ENCODE measurements around the gene DBF4. TPM values are rescaled to one million over a fixed set of nuclear protein-coding genes. Genes with fewer than 3 reads are reported as not detected.
"Not testable (repeated sequence)": the region's sequence is repeated elsewhere in the genome, so short reads cannot be mapped to it uniquely, and the experiment has no call there.

The DBF4 gene
- total RNA-seq, 6 donors from 2014 or later, result 4.2 to 14.6 (median 8.6) TPM

GRCh38 chr7:87912121-87912520, 35.8 kb downstream of the DBF4 start:
- DNase-seq (no peak), ATAC-seq (ENCODE audit: low FRiP score in 2 of 2) (no peak)
- TF ChIP-seq POLR2A (IDR thresholded peaks at IDR 0.05) (no peak), CTCF (IDR thresholded peaks at IDR 0.05) (no peak), POLR2AphosphoS5 (IDR thresholded peaks at IDR 0.05) (no peak), EP300 (IDR thresholded peaks at IDR 0.05) (no peak)
- H3K4me3 ChIP-seq, result no peak overlapping the region
- H3K27me3 ChIP-seq, result no peaks in the 10 kb centered on the region
- no peaks in the 10 kb centered on the region for H3K4me1 ChIP-seq
- 56 to 67% methylated on average over 4 of the region's 4 CpGs for WGBS, 2 donors
- no peaks in the 10 kb centered on the region for H3K36me3 ChIP-seq
- H3K9me3 ChIP-seq, result no peaks in the 10 kb centered on the region
- H3K27ac ChIP-seq, result no peak overlapping the region

- DNase-seq (no peak), ATAC-seq (ENCODE audit: low FRiP score in 2 of 2) (no peak)
- Histone ChIP-seq H3K9me3 (no peaks in the 10 kb centered on the region), H3K27me3 (no peaks in the 10 kb centered on the region), H3K27ac (no peak overlapping the region), H3K4me1 (no peaks in the 10 kb centered on the region), H3K4me3 (no peak overlapping the region), H3K36me3 (no peaks in the 10 kb centered on the region)
- TF ChIP-seq POLR2A (IDR thresholded peaks at IDR 0.05), result no peak
- WGBS, 2 donors, result 46 to 56% methylated on average over 1 of the region's 1 CpG
Measured at GRCh38 chr7:87918740-87919139, 42.4 kb downstream of the DBF4 start.

GRCh38 chr7:87919875-87920274, 43.6 kb downstream of the DBF4 start:
- Histone ChIP-seq H3K36me3 (no peaks in the 10 kb centered on the region), H3K27me3 (no peaks in the 10 kb centered on the region), H3K4me3 (no peak overlapping the region), H3K27ac (no peak overlapping the region), H3K4me1 (no peaks in the 10 kb centered on the region), H3K9me3 (no peaks in the 10 kb centered on the region)
- no peak for ATAC-seq (ENCODE audit: low FRiP score in 2 of 2)
- TF ChIP-seq CTCF (IDR thresholded peaks at IDR 0.05) (no peak), POLR2A (IDR thresholded peaks at IDR 0.05) (no peak), EP300 (IDR thresholded peaks at IDR 0.05) (no peak), POLR2AphosphoS5 (IDR thresholded peaks at IDR 0.05) (no peak)
- no peak for DNase-seq
- 83 to 90% methylated on average over 4 to 6 of the region's 6 CpGs for WGBS, 2 donors

GRCh38 chr7:87920578-87920977, 44.3 kb downstream of the DBF4 start:
- ATAC-seq (ENCODE audit: low FRiP score in 2 of 2) (no peak), DNase-seq (no peak)
- no peak overlapping the region for H3K4me3 ChIP-seq
- H3K9me3 ChIP-seq, result no peaks in the 10 kb centered on the region
- H3K27ac ChIP-seq, result no peak overlapping the region
- no peaks in the 10 kb centered on the region for H3K27me3 ChIP-seq
- TF ChIP-seq POLR2AphosphoS5 (IDR thresholded peaks at IDR 0.05) (no peak), EP300 (IDR thresholded peaks at IDR 0.05) (no peak), POLR2A (IDR thresholded peaks at IDR 0.05) (no peak), CTCF (IDR thresholded peaks at IDR 0.05) (no peak)
- no peaks in the 10 kb centered on the region for H3K4me1 ChIP-seq
- WGBS, 2 donors, result 78 to 83% methylated on average over 5 of the region's 5 CpGs
- no peaks in the 10 kb centered on the region for H3K36me3 ChIP-seq

GRCh38 chr7:87922759-87923395, 46.6 kb downstream of the DBF4 start:
- not testable (repeated sequence) for H3K27ac ChIP-seq; ATAC-seq (ENCODE audit: low FRiP score in 2 of 2); H3K9me3 ChIP-seq; H3K27me3 ChIP-seq; H3K36me3 ChIP-seq; H3K4me3 ChIP-seq; H3K4me1 ChIP-seq; DNase-seq
- WGBS, 2 donors, result 91 to 92% methylated on average over 8 of the region's 8 CpGs

Measured in upper lobe of left lung (tissue), 6 donors.